Calu3 (cell line): ENCODE results near the gene ASB18. TPM values are rescaled to one million over a fixed set of nuclear protein-coding genes. Genes with fewer than 3 reads are reported as not detected.

Experiments
- BruUV-seq: library from RNA; stranded (reverse); fragments of 400-500 nt; replicated peaks from 2 replicates; lab custom pipeline; 2021; lab: Mats Ljungman, UMichigan
- CTCF ChIA-PET: fragments of 300-600 bp; sonication (Branson Sonifier 250); formaldehyde crosslinking; loops from one replicate; lab custom pipeline; 2022; ENCODE audit warnings: antibody characterized with exemption; lab: Charles Lee
- DNase-seq: peaks from one replicate; pipeline ENCODE4 v3.0.0; 2022
- H3K27ac Mint-ChIP-seq: one replicate; pipeline ENCODE4 v1.8.0; 2022; ENCODE audit warnings: mixed read lengths; ENCODE audit not compliant: unreplicated experiment
- H3K27me3 Mint-ChIP-seq: one replicate; pipeline ENCODE4 v1.8.0; 2022; ENCODE audit warnings: mixed read lengths; ENCODE audit not compliant: unreplicated experiment
- H3K36me3 Mint-ChIP-seq: one replicate; pipeline ENCODE4 v1.8.0; 2022; ENCODE audit warnings: mild to moderate bottlenecking, moderate library complexity, mixed read lengths; ENCODE audit not compliant: insufficient read depth, unreplicated experiment
- H3K4me1 Mint-ChIP-seq: one replicate; pipeline ENCODE4 v1.8.0; 2022; ENCODE audit warnings: mild to moderate bottlenecking, low read depth, mixed read lengths; ENCODE audit not compliant: unreplicated experiment
- H3K4me3 Mint-ChIP-seq: one replicate; pipeline ENCODE4 v1.8.0; 2022; ENCODE audit warnings: mild to moderate bottlenecking, low read depth, moderate library complexity, mixed read lengths; ENCODE audit not compliant: unreplicated experiment
- H3K9me3 Mint-ChIP-seq: one replicate; pipeline ENCODE4 v1.8.0; 2022; ENCODE audit warnings: low read depth, mixed read lengths; ENCODE audit not compliant: unreplicated experiment
- CTCF ChIP-seq: fragments of 200-600 bp; IDR thresholded peaks from one replicate; pipeline ENCODE4 v1.8.0; 2022; ENCODE audit warnings: antibody characterized with exemption; ENCODE audit not compliant: unreplicated experiment
- intact Hi-C: fragments of 100-400 bp; cut with micrococcal nuclease; formaldehyde crosslinking; loops from one replicate; pipeline ENCODE4 v1.10.0; 2022; ENCODE audit not compliant: unreplicated experiment
- total RNA-seq: library from RNA; stranded (reverse); gene quantifications from 2 replicates; pipeline ENCODE4 v1.2.3, GENCODE V29; 2022

Gene ASB18
- total RNA-seq, 1 experiment from 2014 or later = not detected

- Mint-ChIP-seq H3K4me3 (no peak overlapping the region), H3K27me3 (no peaks in the 10 kb centered on the region), H3K27ac (no peak overlapping the region), H3K36me3 (no peaks in the 10 kb centered on the region), H3K4me1 (peaks cover 8% of the 10 kb centered on the region), H3K9me3 (peaks cover 3% of the 10 kb centered on the region)
- DNase-seq = no peak
- CTCF ChIA-PET = no interaction called here
- TF ChIP-seq CTCF = no peak
- intact Hi-C loops = no loop called here
- BruUV-seq = no TSS peak
Measured at GRCh38 chr2:236204953-236205352, 59.3 kb downstream of the ASB18 start.

DNA sequence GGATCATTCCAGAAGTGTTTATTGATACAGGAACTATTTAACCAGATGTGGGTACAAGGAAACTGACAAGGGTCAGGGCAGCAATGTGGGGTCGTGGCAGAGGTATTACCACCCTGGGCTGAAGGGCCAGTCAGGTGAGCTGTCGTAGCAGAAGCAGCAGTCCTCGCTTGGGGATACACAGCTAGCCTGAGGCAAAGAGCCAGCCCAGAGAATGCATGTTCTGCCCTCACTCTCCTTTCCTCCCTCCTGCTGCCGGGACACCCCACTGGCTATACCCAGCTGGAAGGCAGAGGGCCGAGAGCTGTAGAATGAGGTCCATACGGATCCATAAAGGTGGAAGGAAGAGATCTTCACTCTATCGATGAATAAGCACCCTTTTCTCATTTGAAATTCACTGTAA, 63.8 kb downstream of the ASB18 start:
- no TSS peak for BruUV-seq
- H3K27ac Mint-ChIP-seq = no peak overlapping the region
- CTCF ChIA-PET = interaction anchor here (1.3 kb wide), 1 partner anchor 9 kb away, joined by 8 read pairs; no protein-coding TSS in a partner anchor
- H3K4me1 Mint-ChIP-seq = no peaks in the 10 kb centered on the region
- TF ChIP-seq CTCF = no peak
- no peaks in the 10 kb centered on the region for H3K36me3 Mint-ChIP-seq
- H3K27me3 Mint-ChIP-seq = no peaks in the 10 kb centered on the region
- no peaks in the 10 kb centered on the region for H3K9me3 Mint-ChIP-seq
- DNase-seq = no peak
- intact Hi-C loops = no loop called here
- no peak overlapping the region for H3K4me3 Mint-ChIP-seq

- no peak for DNase-seq
- H3K4me3 Mint-ChIP-seq = no peak overlapping the region
- H3K27ac Mint-ChIP-seq = no peak overlapping the region
- no peak for TF ChIP-seq CTCF
- no peaks in the 10 kb centered on the region for H3K36me3 Mint-ChIP-seq
- BruUV-seq = no TSS peak
- intact Hi-C loops = no loop called here
- H3K4me1 Mint-ChIP-seq = no peaks in the 10 kb centered on the region
- no peaks in the 10 kb centered on the region for H3K9me3 Mint-ChIP-seq
- CTCF ChIA-PET = no interaction called here
- no peaks in the 10 kb centered on the region for H3K27me3 Mint-ChIP-seq
Measured at GRCh38 chr2:236196366-236196765, 67.8 kb downstream of the ASB18 start.

DNA sequence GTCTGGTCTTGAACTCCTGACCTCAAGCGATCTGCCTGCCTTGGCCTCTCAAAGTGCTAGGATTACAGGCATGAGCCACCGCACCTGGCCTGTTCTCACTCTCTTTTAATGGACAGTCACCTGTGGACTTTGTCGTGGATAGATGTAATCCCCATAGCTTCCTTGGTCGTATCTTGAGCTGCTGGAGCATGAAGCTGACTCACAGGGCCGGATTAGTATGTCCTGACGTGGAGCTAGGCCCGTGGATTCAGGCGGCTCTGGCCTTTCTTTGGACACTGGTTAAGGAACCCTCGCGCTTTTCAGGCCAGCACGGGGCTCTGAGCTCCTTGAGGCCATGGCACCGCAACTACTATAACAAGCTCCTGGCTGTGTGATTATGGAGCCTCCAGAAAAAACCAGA, 68.5 kb downstream of the ASB18 start:
- CTCF ChIA-PET = no interaction called here
- Mint-ChIP-seq H3K36me3 (no peaks in the 10 kb centered on the region), H3K9me3 (no peaks in the 10 kb centered on the region), H3K4me3 (no peak overlapping the region), H3K4me1 (no peaks in the 10 kb centered on the region), H3K27ac (no peak overlapping the region), H3K27me3 (no peaks in the 10 kb centered on the region)
- BruUV-seq = no TSS peak
- intact Hi-C loops = no loop called here
- no peak for DNase-seq
- no peak for TF ChIP-seq CTCF
